Activated naive CD8-positive, alpha-beta T cell treated with anti-CD3 and anti-CD28 coated beads, Interleukin-2, amount 10 ng/mL, durations not matched to agents 7 days and 5 days (primary cell): ENCODE measurements around the gene ZNF445. TPM values are rescaled to one million over a fixed set of nuclear protein-coding genes. Genes with fewer than 3 reads are reported as not detected.
"Not testable (repeated sequence)": the region's sequence is repeated elsewhere in the genome, so short reads cannot be mapped to it uniquely, and the experiment has no call there.

ENCODE experiments used
- ATAC-seq: fragments of 150-1000 bp; cut with Tn5 transposase; one replicate; pipeline ENCODE4 v1.10.0; 2021; ENCODE audit warnings: low read depth, moderate library complexity
- POLR2A ChIA-PET: fragments of 350-600 bp; sonication (Branson Sonifier 250); formaldehyde crosslinking; loops from one replicate; lab custom pipeline; 2021; ENCODE audit warnings: antibody characterized with exemption; lab: Charles Lee
- DNase-seq: peaks from one replicate; pipeline ENCODE4 v3.0.0; 2021
- H3K27ac Mint-ChIP-seq: one replicate; pipeline ENCODE4 v1.8.0; 2022; ENCODE audit warnings: mild to moderate bottlenecking, mixed read lengths
- H3K27me3 Mint-ChIP-seq: one replicate; pipeline ENCODE4 v1.8.0; 2022; ENCODE audit warnings: mild to moderate bottlenecking, moderate library complexity, mixed read lengths
- H3K36me3 Mint-ChIP-seq: one replicate; pipeline ENCODE4 v1.8.0; 2021; ENCODE audit warnings: mild to moderate bottlenecking, mixed read lengths
- H3K4me1 Mint-ChIP-seq: one replicate; pipeline ENCODE4 v1.8.0; 2021; ENCODE audit warnings: mixed read lengths
- H3K4me3 Mint-ChIP-seq: one replicate; pipeline ENCODE4 v1.8.0; 2022; ENCODE audit warnings: mild to moderate bottlenecking, moderate library complexity, mixed read lengths
- H3K9me3 Mint-ChIP-seq: one replicate; pipeline ENCODE4 v1.8.0; 2021; ENCODE audit warnings: mixed read lengths
- total RNA-seq, 2 experiments: library from RNA; stranded (reverse); gene quantifications; one replicate each; pipeline ENCODE4 v1.2.3, GENCODE V29; 2021

Gene ZNF445
- total RNA-seq, 2 experiments from 2014 or later, result 26.2 to 27.2 TPM

DNA sequence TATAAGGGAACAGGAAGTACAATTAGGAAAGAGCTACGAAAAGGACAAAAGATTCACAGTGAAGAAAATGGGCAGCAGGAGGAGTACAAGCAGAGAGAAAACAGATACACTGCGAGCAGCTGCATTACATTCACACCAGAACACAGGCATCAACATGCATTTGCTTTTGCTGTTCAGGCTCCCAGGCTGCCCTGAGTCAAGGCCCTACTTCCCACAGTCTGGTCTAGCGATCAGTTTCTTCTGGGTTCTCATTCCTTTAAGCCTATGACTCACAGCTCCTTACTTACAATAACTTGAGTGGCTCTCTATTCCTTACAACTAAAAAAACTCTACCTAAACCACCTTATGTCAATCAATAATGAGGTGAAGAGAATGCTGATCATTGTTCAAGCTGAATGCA lies 24.5 kb upstream of the ZNF445 start:
- Mint-ChIP-seq H3K36me3 (peaks cover 86% of the 10 kb centered on the region), H3K27me3 (no peaks in the 10 kb centered on the region), H3K4me3 (no peak overlapping the region), H3K9me3 (peaks cover 43% of the 10 kb centered on the region), H3K4me1 (peaks cover 6% of the 10 kb centered on the region), H3K27ac (no peak overlapping the region)
- no peak for ATAC-seq
- no peak for DNase-seq
- POLR2A ChIA-PET, result no interaction called here

DNA sequence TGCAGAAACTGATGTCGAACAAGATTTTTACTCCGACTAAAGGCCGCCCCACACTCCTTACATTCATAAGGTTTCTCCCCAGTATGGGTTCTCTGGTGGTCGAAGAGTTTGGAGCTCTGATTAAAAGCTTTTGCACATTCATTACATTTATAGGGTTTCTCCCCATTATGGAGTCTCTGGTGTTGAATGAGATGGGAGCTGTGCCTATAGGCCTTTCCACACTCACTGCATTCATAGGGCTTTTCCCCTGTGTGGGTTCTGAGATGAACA lies 22.4 kb upstream of the ZNF445 start:
- ATAC-seq, H3K27ac Mint-ChIP-seq, H3K4me3 Mint-ChIP-seq, DNase-seq, H3K4me1 Mint-ChIP-seq, H3K27me3 Mint-ChIP-seq, POLR2A ChIA-PET: not testable (repeated sequence)
- H3K9me3 Mint-ChIP-seq, result peaks cover 37% of the 10 kb centered on the region
- peaks cover 79% of the 10 kb centered on the region for H3K36me3 Mint-ChIP-seq

DNA sequence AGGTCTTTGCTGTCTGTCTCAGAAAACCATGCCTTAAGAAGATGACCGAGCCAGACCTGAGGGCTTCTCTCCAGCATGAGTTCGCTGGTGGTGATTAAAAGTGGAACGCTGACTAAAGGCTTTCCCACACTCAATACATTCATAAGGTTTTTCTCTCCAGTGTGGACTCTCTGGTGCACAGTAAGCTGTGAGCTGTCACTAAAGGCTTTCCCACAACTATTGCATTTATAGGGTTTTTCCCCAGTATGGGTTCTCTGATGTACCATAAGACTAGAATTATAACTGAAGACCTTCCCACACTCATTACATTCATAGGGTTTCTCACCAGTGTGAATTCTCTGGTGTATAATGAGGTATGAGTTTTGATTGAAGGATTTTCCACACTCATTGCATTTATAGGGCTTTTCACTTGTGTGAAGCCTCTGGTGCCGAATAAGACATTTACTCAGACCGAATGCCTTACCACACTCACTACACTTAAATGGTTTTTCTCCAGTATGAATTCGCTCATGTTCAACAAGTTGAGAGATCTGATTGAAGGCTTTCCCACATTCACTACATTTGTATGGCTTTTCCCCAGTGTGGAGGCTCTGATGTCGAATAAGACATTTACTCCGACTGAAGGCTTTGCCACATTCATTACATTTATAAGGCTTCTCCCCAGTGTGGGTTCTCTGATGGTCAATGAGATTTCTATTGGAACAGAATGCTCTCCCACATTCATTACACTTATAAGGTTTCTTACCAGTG lies 21.9 kb upstream of the ZNF445 start:
- Mint-ChIP-seq H3K27ac (no peak overlapping the region), H3K4me3 (no peak overlapping the region), H3K27me3 (no peaks in the 10 kb centered on the region), H3K4me1 (peaks cover 1% of the 10 kb centered on the region), H3K9me3 (peaks cover 38% of the 10 kb centered on the region), H3K36me3 (peaks cover 83% of the 10 kb centered on the region)
- no peak for DNase-seq
- POLR2A ChIA-PET, result no interaction called here
- no peak for ATAC-seq

DNA sequence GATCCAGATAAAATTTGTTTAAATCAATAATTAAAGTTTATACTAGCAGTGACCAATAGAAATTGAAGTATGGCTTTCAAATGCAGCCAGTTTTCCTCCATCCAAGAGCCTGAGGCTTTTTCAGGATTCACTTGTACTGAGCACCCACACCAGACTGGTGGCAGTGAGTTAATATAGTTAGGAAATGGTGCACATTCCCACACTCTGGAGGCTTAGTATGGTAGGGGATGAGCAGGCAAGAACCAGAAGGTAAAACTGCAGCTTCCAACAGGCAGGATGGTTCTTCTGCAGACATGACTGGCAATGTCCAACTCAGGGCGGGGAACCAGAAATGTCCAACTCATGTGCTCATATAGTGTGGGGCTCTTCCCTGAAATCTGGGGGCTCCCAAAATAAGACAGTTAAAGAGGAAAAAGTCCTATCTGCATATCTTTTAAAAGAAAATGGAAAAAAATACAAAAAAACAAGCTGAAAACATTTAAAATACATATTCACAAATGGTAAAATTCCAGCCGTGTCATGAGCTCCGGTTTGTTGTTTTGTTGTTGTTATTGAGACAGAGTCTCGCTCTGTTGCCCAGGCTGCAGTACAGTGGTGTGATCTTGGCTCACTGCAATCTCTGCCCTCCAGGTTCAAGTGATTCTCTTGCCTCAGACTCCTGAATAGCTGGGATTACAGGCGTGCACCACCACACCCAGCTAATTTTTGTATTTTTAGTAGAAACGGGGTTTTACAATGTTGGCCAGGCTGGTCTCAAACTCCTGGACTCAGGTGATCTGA lies 18.4 kb upstream of the ZNF445 start:
- Mint-ChIP-seq H3K4me3 (no peak overlapping the region), H3K9me3 (peaks cover 27% of the 10 kb centered on the region), H3K4me1 (peaks cover under 1% of the 10 kb centered on the region), H3K36me3 (peaks cover 72% of the 10 kb centered on the region), H3K27ac (no peak overlapping the region), H3K27me3 (no peaks in the 10 kb centered on the region)
- DNase-seq (no peak), ATAC-seq (no peak)
- POLR2A ChIA-PET, result no interaction called here

DNA sequence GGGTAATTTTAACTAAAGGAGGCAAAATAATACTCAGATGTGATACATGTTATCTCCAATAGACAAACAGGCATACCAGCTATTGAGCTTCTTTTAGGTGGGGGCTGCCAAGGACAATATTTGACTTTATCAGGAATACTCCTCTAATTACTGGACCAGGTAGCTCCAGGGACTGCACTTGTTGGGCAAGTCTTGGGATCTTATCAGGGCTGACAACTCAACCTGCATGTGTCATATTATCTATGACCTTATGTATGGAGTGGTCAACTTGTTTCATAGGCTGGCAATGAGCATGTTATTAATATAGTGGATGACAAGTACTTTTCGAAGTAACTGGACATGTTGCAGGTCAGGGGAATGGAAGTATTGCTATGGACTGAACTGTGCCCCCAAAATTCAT lies 15.0 kb upstream of the ZNF445 start:
- no peak for ATAC-seq
- DNase-seq, result no peak
- H3K27me3 Mint-ChIP-seq, result no peaks in the 10 kb centered on the region
- H3K36me3 Mint-ChIP-seq, result peaks cover 51% of the 10 kb centered on the region
- H3K27ac Mint-ChIP-seq, result no peak overlapping the region
- POLR2A ChIA-PET, result no interaction called here
- H3K9me3 Mint-ChIP-seq, result peaks cover 21% of the 10 kb centered on the region
- no peaks in the 10 kb centered on the region for H3K4me1 Mint-ChIP-seq
- no peak overlapping the region for H3K4me3 Mint-ChIP-seq

DNA sequence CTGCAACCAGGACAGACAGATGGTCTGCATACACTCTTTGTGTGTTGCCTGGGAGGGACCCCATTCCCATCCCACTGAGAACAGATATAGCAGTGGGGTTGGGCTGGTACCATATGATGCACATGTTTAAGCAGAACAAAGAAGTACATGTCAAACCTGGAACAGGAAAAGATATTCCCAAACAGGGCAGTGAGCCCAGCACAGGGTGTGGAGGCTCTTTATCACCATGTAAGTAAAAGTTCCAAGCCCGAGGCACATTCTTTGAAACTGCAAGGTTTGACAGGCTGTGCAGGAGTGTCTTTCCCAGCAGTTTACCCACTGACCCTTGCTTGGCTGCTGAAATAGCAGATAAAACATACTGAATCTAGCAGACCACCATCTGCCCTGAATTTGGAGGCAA lies 5.3 kb upstream of the ZNF445 start:
- ATAC-seq, result no peak
- H3K4me1 Mint-ChIP-seq, result peaks cover 4% of the 10 kb centered on the region
- peaks cover 8% of the 10 kb centered on the region for H3K9me3 Mint-ChIP-seq
- H3K4me3 Mint-ChIP-seq, result no peak overlapping the region
- no peak for DNase-seq
- POLR2A ChIA-PET, result no interaction called here
- H3K36me3 Mint-ChIP-seq, result no peaks in the 10 kb centered on the region
- H3K27ac Mint-ChIP-seq, result no peak overlapping the region
- peaks cover 4% of the 10 kb centered on the region for H3K27me3 Mint-ChIP-seq

DNA sequence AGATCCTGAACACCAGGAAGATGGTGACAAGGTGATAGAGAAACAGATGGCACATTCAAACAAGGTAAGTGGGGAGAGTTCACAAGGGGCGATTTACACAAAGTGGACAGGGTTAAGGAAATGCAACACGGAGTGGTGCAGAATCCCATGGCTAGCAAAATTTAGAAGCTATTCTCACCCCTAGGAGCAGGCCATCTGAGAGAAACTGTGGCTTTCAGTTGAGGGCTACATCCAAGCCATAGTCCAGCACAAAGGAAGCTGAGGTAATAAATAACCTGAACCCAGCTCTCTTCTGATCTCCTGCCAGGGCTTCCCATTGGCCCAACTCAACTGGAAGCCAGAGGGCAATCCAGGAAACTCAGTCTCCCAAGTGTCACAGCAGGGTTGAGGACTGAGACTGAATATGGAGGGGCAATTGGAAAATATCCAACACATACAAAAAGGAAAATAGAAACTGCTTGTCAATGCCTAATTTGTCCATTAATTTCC lies 1.2 kb upstream of the ZNF445 start:
- Mint-ChIP-seq H3K9me3 (no peaks in the 10 kb centered on the region), H3K27me3 (peaks cover 4% of the 10 kb centered on the region), H3K36me3 (peaks cover 4% of the 10 kb centered on the region), H3K4me1 (peaks cover 13% of the 10 kb centered on the region), H3K27ac (no peak overlapping the region), H3K4me3 (peak overlapping the region; percentile 98)
- DNase-seq (no peak), ATAC-seq (no peak)
- POLR2A ChIA-PET, result interaction anchor here (1.2 to 2.1 kb wide), 4 partner anchors 32 to 142 kb away, joined by 4 to 12 read pairs (median 10); partner anchors contain the start of gene TCAIM

DNA sequence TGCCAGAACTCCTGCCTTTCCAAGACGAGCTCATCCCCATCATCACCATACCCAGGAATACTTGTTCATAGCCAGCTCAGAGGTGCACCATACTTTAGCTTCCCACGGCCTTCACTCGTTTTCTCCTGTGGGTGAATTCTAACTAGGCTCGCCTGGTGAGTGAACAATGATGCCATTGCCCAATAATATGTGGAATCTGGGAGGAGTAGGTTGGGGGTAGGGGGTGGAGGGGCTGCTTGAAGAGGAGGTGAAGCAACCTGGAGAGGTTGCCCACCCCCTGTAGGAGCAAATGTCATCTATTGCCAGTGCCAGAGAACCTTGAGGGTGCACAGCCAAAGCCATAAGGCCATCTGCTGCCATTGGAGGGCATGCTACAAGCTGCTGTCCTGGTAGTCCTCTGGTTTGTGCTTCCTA lies 592 bp upstream of the ZNF445 start:
- Mint-ChIP-seq H3K4me1 (peaks cover 13% of the 10 kb centered on the region), H3K27me3 (peaks cover 4% of the 10 kb centered on the region), H3K4me3 (peak overlapping the region; percentile 98), H3K9me3 (no peaks in the 10 kb centered on the region), H3K27ac (peak overlapping the region; percentile 91), H3K36me3 (peaks cover 6% of the 10 kb centered on the region)
- DNase-seq (no peak), ATAC-seq (no peak)
- POLR2A ChIA-PET, result interaction anchor here (1.2 to 2.1 kb wide), 4 partner anchors 33 to 142 kb away, joined by 4 to 12 read pairs (median 10); partner anchors contain the start of gene TCAIM

DNA sequence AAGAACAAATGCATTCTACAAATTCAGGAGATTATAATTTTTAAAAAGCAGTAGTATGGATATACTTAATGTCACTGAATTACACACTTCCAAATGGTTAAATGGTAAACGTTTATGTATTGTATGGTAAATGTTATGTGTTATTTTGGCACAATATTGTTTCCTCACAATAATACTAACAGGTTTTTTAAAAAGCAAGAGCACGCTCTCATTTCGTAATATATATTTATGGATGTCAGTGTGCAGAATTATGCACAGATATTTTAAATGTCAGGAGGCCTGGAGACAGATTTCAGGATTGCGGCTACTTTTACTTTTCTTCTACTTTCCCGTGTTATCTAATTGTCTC lies 533 bp downstream of the ZNF445 start:
- peak overlapping the region; percentile 83 for H3K27ac Mint-ChIP-seq
- ATAC-seq (no peak), DNase-seq (no peak)
- no peaks in the 10 kb centered on the region for H3K9me3 Mint-ChIP-seq
- peaks cover 13% of the 10 kb centered on the region for H3K4me1 Mint-ChIP-seq
- peaks cover 4% of the 10 kb centered on the region for H3K27me3 Mint-ChIP-seq
- peak overlapping the region; percentile 95 for H3K4me3 Mint-ChIP-seq
- H3K36me3 Mint-ChIP-seq, result peaks cover 8% of the 10 kb centered on the region
- POLR2A ChIA-PET, result interaction anchor here (0.7 to 1.1 kb wide), 3 partner anchors 34 to 139 kb away, joined by 3 to 5 read pairs (median 3); partner anchors contain the start of gene TCAIM

DNA sequence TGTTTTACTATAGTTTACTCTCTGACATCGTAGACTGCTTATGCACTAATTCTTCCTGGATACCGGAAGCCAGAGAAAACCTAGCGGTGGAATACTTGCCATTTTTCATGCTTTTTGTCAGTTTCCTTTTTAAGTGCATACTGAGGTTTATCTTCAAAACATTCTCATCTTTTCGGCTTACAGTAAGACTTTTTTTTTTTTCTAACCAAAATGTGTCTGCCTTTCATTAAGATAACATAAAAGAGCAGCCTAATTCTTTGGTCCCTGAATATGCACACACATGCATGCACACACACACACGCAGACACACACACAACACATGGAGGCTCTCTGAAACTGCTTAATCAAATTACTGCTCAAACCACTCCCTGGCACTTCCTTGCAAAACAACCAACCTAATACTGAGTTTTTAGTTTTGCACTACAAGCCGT lies 1.3 kb downstream of the ZNF445 start:
- H3K4me1 Mint-ChIP-seq, result peaks cover 17% of the 10 kb centered on the region
- POLR2A ChIA-PET, result interaction anchor here (0.7 to 1.1 kb wide), 4 partner anchors 35 to 138 kb away, joined by 3 to 5 read pairs (median 3); partner anchors contain the start of gene TCAIM
- no peak for ATAC-seq

DNA sequence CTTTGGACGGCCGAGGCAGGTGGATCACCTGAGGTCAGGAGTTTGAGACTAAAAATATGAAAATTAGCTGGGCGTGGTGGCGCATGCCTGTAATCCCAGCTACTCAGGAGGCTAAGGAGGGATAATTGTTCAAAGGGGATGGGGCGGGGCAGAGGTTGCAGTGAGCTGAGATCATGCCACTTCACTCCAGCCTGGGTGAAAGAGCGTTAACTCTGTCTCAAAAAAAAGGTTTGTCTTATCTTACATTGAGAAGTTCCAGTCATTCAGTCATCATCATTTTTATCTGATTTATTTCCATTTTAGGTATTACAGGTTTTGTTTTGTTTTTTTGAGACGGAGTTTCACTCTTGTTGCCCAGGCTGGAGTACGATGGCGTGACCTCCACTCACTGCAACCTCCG lies 2.6 kb downstream of the ZNF445 start:
- Mint-ChIP-seq H3K36me3 (peaks cover 16% of the 10 kb centered on the region), H3K4me3 (peak overlapping the region; percentile 14), H3K4me1 (peaks cover 17% of the 10 kb centered on the region)
- POLR2A ChIA-PET, H3K27ac Mint-ChIP-seq, DNase-seq, ATAC-seq, H3K9me3 Mint-ChIP-seq, H3K27me3 Mint-ChIP-seq: not testable (repeated sequence)

More for the DNA sequence above, 1.3 kb downstream of the ZNF445 start:
- peak overlapping the region; percentile 83 for H3K27ac Mint-ChIP-seq
- H3K4me3 Mint-ChIP-seq, result peak overlapping the region; percentile 95
- peaks cover 10% of the 10 kb centered on the region for H3K36me3 Mint-ChIP-seq
- peaks cover 4% of the 10 kb centered on the region for H3K27me3 Mint-ChIP-seq
- DNase-seq, result no peak
- no peaks in the 10 kb centered on the region for H3K9me3 Mint-ChIP-seq

DNA sequence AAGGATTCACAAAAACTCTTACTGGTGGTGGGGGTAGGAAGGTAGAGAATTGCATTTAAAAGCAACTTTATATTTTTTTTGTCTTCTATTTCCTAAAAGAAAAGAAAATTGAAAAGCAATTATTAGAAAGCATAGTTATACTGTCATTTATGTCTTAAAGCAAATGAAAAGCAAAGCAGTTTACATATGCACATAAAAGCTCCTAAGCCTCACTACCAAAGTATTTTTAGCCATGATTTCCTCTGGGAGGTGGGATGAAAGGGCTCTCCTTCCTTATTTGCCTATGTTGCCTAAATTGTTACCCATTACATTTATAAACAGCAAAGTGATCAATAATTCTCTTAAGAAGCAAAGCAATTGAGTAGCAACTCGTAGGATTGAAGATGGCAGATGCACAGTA lies 7.0 kb downstream of the ZNF445 start:
- Mint-ChIP-seq H3K36me3 (peaks cover 25% of the 10 kb centered on the region), H3K4me1 (peaks cover 9% of the 10 kb centered on the region), H3K27me3 (no peaks in the 10 kb centered on the region), H3K9me3 (no peaks in the 10 kb centered on the region), H3K27ac (no peak overlapping the region), H3K4me3 (no peak overlapping the region)
- ATAC-seq (no peak), DNase-seq (no peak)
- POLR2A ChIA-PET, result no interaction called here

DNA sequence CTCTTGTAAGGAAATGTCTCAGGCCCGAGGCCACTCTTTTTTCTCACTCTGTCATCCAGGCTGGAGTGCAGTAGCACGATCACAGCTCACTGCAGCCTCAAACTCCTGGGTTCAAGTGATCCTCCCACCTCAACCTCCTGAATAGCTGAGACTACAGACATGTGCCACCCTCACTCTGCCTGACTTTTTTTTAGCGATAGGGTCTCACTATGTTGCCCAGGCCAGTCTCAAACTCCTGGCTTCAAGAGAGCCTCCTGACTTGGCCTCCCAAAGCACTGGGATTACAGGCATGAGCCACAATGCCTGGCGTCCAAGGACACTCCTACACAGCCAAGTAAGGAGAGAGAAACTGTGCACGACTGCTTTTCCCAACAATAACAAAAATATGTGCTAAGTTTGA lies 7.6 kb downstream of the ZNF445 start:
- Mint-ChIP-seq H3K36me3 (peaks cover 27% of the 10 kb centered on the region), H3K4me3 (no peak overlapping the region), H3K4me1 (peaks cover 9% of the 10 kb centered on the region), H3K27me3 (no peaks in the 10 kb centered on the region), H3K9me3 (no peaks in the 10 kb centered on the region), H3K27ac (no peak overlapping the region)
- DNase-seq, result no peak
- POLR2A ChIA-PET, result no interaction called here
- ATAC-seq, result no peak
